ENCODE measurements around the gene SOX6.

SOX6 gene

GRCh38 chr11:16271258-16271657, 85.1 kb downstream of the SOX6 start:
- DNase-seq (ENCODE audit: low spot score) = no peak

GRCh38 chr11:16266021-16266420, 90.3 kb downstream of the SOX6 start:
- no peak for DNase-seq (ENCODE audit: low spot score)

DNA sequence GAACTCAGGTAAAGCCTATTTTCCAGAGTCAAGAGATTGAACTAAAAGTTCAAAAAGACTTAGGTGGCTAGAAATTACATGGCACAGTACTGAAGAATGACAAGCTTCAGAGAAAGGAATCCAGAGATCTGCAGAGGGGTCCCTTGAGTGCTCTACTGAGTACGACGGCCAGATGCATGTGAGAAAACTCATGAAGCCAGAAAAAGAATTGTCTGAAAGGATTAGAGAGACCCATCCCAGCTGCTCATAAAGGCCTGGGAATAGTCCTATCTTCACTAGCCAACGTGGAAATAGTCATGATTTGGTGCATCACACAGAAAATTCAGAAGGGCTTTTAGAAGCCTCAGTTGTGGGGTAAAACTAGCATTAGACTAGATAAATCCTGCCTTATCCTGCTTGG, 91.3 kb downstream of the SOX6 start:
- DNase-seq (ENCODE audit: low spot score) = no peak

DNA sequence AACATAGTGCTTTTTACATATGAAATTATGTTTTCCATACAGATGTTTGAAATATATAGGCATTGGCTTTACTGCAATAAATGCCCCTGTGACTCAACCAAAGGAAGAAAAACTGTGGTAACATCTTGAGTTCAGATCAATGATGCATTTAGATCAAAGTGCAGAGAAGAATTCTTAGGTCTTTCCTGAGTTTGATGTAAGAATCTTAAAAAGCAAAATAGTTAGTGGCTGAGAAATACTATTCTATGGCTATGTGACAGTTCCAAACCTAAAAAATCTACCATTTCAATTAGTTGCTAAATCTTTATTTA, 93.7 kb downstream of the SOX6 start:
- no peak for DNase-seq (ENCODE audit: low spot score)

DNA sequence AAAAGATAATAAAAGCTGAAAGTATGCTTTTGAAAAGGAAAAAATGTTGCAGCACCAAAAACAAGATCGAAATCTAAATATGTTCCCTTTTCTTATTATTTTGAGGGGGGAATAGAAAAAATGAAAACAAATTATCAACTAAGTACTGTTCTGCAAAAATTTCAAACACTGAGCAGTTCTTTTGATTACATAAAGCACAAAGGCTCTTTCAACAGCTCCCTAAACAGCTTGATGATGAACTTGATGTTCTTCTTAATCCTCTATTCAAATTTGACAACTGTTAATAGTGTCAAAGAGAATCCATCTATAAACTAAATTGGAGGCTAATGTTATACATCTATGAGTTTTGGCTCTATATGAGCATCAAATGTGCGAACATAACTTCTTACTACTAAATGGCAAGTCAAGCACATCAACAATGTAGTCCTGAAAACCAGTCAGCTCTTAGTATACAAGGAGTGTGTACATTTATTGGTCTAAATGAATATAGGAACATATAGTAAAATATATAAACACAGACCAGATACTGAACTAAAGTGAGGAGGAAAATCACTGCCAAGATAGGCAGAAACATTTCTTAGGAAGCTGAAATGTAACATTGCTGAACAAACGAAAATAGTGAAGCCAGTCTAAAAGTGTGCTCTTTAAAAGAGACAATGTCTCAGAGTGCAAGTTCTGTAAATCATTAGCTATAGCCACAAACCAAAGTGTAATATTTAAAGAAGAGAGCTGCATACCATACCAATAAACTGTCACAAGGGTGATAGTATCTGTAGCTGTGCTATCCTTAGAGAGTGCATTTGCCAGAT, 94.3 kb downstream of the SOX6 start:
- no peak for DNase-seq (ENCODE audit: low spot score)

DNA sequence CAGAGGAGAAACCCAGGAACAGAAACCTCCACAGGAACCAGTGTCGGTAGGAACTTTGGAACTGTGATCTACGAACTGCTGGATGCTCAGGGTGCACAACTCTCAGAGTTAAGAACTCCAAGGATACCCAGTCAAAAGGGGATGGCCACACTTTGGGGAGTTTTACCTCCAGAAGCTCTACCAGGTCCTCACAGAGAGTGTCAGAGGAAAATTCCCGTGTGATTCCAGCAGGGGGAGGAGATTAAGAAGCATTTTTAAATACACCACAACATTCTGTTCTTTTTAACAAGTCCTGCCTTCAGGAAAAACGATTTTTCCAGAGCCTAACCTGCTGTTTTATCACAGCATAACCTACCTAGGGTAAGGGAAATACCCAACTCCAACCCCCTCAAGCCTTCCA, 104.0 kb downstream of the SOX6 start:
- DNase-seq (ENCODE audit: low spot score) = peak; percentile 6

DNA sequence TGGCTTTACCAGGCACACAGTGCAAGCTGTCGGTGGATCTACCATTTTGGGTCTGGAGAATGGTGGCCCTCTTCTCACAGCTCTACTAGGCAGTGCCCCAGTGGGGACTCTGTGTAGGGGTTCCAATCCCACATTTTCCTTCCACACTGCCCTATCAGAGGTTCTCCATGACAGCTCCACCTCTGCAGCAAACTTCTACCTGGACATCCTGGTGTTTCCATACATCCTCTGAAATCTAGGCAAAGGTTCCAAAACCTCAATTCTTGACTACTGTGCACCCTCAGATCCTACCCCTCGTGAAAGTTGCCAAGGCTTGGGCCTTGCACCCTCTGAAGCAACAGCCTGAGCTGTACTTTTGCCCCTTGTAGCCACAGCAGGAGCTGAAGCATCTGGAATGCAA, 108.1 kb downstream of the SOX6 start:
- no peak for DNase-seq (ENCODE audit: low spot score)

GRCh38 chr11:16242806-16243205, 113.5 kb downstream of the SOX6 start:
- DNase-seq (ENCODE audit: low spot score) = no peak

DNA sequence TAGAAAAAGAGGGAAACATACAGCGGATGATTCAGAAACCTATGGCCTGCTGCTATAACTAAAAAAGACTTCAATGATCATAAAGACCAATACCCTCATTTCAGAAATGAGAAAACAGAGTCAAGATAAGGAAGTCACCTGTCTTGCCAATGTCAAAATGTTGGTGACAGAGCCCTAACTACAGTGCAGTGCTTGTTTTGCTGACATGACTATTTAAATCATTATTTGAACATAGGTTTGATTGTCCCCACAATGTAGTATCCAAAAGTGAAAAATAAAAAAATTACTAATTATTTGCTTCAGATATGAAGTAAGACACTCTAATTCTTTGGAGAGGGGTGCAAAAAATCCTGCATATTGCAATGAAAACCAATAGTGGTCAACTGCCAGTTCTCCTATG, 115.7 kb downstream of the SOX6 start:
- no peak for DNase-seq (ENCODE audit: low spot score)

GRCh38 chr11:16239141-16240105, 116.9 kb downstream of the SOX6 start:
- DNase-seq (ENCODE audit: low spot score) = no peak

DNA sequence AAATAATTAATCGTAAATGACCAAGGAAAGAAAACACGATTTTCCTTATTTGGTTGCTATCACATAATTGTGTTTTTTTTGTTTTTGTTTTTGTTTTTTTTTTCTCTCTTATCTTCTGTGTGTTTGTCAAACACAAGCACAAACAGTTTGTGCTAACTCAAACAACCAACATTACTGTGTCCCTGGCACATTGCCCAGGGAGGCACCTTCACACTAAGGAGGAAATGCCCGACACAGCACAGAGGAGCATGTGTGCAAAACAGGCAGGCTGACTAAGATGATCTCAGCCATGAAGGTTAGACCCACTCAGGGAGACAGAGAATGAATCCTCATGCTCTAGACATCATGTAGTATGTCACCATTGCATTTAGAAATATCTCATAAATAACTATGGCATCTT, 130.1 kb downstream of the SOX6 start:
- DNase-seq (ENCODE audit: low spot score) = peak; percentile 6

- no peak for DNase-seq (ENCODE audit: low spot score)
Observed at GRCh38 chr11:16225623-16226022, 130.7 kb downstream of the SOX6 start.

- no peak for DNase-seq (ENCODE audit: low spot score)
Observed at GRCh38 chr11:16223558-16223957, 132.8 kb downstream of the SOX6 start.

DNA sequence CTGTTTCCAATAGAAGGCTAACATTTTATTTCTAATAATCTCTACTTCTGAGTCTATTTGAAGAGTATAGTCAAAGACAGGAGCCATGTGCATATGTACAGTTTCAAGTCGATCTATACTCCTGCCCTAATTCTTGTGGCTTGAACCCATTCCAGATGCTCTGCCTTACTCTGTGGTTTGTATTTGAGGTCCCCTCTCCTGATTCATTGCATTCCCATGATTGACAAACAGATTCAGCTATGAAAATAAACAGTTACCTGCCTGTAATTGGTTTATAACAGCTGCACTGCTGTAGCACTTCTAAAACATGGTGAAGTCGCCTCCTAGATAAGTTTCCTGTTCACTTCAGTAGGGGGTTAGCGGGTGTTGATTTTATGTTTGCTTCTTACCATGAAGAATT, 138.7 kb downstream of the SOX6 start:
- DNase-seq (ENCODE audit: low spot score) = no peak

DNA sequence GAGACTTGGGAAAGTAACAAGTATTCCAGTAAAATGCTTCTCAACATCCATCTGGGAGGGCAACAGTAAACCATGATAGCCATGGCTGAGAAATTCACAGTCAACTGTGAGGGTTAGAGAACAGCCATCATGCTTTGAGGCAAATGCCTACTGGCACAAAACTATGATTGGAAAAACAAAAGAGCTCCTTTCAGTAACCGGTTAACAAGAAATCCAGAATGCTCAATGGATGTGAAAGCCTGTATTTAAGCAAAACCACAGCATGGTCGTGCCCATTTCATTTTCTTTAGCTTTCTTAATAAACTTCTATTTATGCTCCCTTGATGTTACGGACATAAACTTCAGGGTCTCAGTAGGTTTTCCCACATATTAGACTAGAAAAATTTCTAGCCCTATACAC, 139.5 kb downstream of the SOX6 start:
- no peak for DNase-seq (ENCODE audit: low spot score)

DNA sequence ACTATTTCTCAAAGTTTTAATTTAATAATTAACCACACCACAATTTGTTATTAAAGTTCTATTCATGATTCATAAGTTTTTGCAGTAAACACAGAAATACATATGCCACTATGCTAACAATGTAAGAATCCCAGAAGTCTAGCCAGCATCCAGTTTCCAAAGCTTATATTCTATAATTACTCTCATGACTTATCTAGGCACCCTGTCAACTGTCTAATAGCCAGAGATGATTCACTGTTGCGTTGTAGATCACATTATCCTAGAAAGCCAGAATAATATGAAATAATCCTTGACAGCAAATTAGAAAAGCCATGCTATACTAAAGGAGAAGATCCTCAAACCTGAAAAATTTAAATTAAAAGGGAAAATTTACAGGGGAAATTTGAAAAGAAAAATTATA, 141.0 kb downstream of the SOX6 start:
- DNase-seq (ENCODE audit: low spot score) = no peak

- DNase-seq (ENCODE audit: low spot score) = no peak
Observed at GRCh38 chr11:16211407-16211806, 144.9 kb downstream of the SOX6 start.

GRCh38 chr11:16204261-16204660, 152.1 kb downstream of the SOX6 start:
- DNase-seq (ENCODE audit: low spot score) = no peak

GRCh38 chr11:16195651-16196050, 160.7 kb downstream of the SOX6 start:
- no peak for DNase-seq (ENCODE audit: low spot score)

GRCh38 chr11:16194566-16194965, 161.8 kb downstream of the SOX6 start:
- no peak for DNase-seq (ENCODE audit: low spot score)

DNA sequence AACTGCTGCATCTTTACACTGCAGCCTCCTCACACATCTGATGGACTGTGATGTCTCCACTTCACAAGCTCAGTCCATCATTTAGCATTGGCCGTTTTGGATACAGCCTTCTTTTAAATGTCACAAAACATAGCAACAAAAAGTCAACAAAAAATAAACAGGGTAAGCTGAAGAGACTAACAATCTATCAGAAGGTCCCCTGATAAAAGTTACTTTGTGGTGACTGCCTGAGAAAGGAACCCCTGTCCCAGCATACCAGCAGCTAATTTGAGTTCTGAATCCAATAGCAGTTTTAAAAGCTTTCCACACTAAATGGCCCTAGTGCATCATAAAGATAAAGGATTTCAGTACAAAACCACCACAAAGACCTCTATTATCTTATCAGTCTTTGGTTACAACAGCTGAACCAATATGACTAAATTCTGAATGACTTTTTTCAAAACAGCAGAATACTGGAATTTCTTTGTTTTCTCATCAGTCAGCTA, 162.4 kb downstream of the SOX6 start:
- no peak for DNase-seq (ENCODE audit: low spot score)

DNA sequence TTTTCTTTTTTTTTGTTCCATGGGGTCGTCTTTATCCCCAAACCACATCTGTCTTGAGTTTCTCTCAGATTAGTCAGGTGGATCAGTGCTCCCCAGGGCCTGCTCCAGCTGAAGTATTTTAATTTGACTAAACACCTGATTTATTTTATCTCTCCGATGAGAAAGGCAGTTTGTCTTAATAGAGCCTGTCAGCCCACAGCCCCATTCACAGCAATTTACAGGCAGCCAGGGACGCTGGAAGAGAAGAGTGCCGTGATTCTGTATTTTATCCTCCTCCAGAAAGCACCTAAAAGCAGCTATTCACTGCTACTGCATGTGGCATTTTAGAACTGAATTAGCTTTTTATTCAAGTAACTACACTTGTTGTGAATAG, 164.5 kb downstream of the SOX6 start:
- no peak for DNase-seq (ENCODE audit: low spot score)

GRCh38 chr11:16191212-16191867, 165.0 kb downstream of the SOX6 start:
- no peak for DNase-seq (ENCODE audit: low spot score)
